ENCODE results near the gene BCL2L1.
"Not testable (repeated sequence)": the region's sequence is repeated elsewhere in the genome, so short reads cannot be mapped to it uniquely, and the experiment has no call there.

The BCL2L1 gene

DNA sequence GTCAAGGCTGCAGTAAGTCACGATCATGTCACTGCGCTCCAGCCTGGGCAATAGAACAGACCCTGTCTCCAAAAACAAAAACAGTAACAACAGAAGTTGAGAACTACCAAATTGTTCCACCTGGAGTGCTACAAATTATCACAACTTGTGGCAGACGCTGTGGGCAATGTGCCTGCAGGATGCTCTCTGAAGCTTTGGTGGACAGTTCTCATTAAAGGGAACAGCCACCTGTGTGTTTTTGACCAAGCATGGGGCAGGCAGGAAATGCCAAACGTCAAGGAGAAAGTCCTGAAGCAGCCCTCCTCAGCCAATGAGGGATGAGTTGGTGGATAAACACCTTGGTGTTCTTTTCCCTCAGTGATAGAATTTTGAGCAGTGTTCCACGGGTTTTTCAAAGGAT, 69.1 kb downstream of the BCL2L1 start:
- in situ Hi-C loops (cut with HindIII; ENCODE audit: low sequenced_read_pairs), result no loop called here
- DNase-seq (ENCODE audit: low read depth), result no peak
- TF ChIP-seq, protein P1, sequence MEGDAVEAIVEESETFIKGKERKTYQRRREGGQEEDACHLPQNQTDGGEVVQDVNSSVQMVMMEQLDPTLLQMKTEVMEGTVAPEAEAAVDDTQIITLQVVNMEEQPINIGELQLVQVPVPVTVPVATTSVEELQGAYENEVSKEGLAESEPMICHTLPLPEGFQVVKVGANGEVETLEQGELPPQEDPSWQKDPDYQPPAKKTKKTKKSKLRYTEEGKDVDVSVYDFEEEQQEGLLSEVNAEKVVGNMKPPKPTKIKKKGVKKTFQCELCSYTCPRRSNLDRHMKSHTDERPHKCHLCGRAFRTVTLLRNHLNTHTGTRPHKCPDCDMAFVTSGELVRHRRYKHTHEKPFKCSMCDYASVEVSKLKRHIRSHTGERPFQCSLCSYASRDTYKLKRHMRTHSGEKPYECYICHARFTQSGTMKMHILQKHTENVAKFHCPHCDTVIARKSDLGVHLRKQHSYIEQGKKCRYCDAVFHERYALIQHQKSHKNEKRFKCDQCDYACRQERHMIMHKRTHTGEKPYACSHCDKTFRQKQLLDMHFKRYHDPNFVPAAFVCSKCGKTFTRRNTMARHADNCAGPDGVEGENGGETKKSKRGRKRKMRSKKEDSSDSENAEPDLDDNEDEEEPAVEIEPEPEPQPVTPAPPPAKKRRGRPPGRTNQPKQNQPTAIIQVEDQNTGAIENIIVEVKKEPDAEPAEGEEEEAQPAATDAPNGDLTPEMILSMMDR (IDR thresholded peaks at IDR 0.05; ENCODE audit: low read depth, low read length, missing control alignments), result no peak
- H3K4me3 ChIP-seq (ENCODE audit: low read depth, low read length), result no peak overlapping the region

DNA sequence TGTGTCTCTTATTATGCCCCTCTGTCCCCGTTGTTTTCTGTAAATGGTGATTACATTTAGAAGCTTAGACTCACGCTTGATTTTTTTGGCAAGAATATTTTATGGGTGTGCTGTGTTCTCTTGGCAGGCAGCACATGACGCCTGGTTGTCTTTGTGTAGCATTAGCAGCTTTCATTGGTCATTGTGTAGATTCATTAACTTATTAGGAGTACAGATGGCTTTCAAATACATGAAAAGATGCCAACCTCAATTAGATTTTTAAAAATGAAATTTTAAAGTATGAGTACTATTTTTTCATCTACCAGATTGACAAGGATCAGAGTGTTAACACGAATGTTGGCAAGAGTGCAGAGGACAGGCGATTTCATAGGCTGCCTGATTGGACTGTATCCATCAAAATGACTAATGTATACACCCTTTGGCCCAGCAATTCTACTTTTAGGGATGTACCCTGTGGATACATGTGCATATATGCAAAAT, 69.7 kb downstream of the BCL2L1 start:
- in situ Hi-C loops (cut with HindIII; ENCODE audit: low sequenced_read_pairs), result no loop called here
- no peak overlapping the region for H3K4me3 ChIP-seq (ENCODE audit: low read depth, low read length)
- TF ChIP-seq, protein P1 (IDR thresholded peaks at IDR 0.05; ENCODE audit: low read depth, low read length, missing control alignments), result no peak
- DNase-seq (ENCODE audit: low read depth), result no peak

DNA sequence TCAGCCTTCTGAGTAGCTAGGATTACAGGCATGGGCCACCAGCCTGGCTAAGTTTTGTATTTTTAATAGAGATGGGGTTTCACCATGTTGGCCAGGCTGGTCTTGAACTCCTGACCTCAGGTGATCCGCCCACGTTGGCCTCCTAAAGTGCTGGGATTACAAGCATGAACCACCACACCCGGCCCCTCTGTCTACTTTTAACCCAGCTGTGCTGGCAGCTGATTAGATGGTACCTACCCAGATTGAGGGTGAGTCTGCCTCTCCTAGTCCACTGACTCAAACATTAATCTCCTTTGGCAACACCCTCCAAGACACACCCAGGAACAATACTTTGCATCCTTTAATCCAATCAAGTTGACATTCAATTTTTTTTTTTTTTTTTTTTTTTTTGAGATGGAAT, 74.6 kb downstream of the BCL2L1 start:
- in situ Hi-C loops (cut with HindIII; ENCODE audit: low sequenced_read_pairs); H3K4me3 ChIP-seq (ENCODE audit: low read depth, low read length); DNase-seq (ENCODE audit: low read depth): not testable (repeated sequence)

DNA sequence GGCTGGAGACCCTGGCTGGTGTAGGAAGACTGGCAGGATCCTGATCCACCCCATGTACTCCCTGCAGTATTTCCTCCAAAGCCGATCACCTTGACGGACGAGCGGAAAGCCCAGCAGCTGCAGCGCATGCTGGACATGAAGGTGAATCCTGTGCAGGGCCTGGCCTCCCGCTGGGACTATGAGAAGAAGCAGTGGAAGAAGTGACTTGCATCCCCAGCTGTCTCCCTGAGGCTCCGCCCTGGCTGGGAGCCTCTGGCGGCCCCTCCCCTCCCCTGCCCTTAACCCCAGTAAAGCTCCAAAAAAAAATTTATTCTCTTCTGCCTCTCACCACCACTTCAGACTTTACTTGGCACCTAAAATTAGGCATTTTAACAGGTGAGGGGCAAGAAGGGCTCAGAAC, 78.0 kb downstream of the BCL2L1 start:
- no peak for DNase-seq (ENCODE audit: low read depth)
- TF ChIP-seq, protein P1 (IDR thresholded peaks at IDR 0.05; ENCODE audit: low read depth, low read length, missing control alignments), result no peak
- in situ Hi-C loops (cut with HindIII; ENCODE audit: low sequenced_read_pairs), result no loop called here
- H3K4me3 ChIP-seq (ENCODE audit: low read depth, low read length), result no peak overlapping the region

DNA sequence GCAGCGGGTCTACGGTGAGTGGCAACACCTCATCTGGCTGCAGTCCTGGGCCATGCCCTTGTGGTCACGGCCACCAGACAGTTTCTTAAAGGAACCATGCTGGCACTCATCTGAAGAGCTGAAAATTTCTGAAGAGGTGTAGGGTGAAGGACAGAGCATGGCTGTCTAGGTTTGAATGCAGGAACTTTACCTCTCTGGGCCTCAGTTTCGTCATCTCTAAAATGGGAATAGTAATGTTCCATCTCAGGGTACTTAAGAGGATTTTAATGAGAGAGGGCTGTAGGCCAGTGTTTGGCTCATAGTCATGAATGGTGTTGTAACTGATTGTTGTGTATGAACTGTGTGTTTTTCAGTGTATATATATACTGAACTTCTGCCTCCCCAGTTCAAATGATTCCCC, 79.1 kb downstream of the BCL2L1 start:
- H3K4me3 ChIP-seq (ENCODE audit: low read depth, low read length), result no peak overlapping the region
- in situ Hi-C loops (cut with HindIII; ENCODE audit: low sequenced_read_pairs), result no loop called here
- no peak for DNase-seq (ENCODE audit: low read depth)
- TF ChIP-seq, protein P1 (IDR thresholded peaks at IDR 0.05; ENCODE audit: low read depth, low read length, missing control alignments), result no peak

DNA sequence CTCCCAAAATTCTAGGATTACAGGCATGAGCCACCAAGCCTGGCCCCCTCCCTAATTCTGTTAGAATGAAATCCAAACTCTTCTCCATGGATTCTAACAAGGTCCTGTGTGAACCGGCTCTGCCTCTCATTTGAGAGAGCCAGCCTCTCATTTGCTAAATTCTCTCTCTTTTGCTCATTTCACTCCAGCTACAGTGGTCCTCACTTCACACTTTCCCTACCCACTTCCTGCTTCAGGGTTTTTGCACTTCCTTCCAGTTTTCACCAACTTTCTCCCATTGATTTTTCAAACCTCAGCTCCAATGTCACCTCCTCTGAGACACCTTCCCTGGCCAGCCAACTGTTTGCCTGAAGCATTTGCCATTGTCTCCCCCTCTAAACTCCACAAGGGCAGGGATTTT, 79.8 kb downstream of the BCL2L1 start:
- TF ChIP-seq, protein P1 (IDR thresholded peaks at IDR 0.05; ENCODE audit: low read depth, low read length, missing control alignments), result no peak
- in situ Hi-C loops (cut with HindIII; ENCODE audit: low sequenced_read_pairs), result no loop called here

DNA sequence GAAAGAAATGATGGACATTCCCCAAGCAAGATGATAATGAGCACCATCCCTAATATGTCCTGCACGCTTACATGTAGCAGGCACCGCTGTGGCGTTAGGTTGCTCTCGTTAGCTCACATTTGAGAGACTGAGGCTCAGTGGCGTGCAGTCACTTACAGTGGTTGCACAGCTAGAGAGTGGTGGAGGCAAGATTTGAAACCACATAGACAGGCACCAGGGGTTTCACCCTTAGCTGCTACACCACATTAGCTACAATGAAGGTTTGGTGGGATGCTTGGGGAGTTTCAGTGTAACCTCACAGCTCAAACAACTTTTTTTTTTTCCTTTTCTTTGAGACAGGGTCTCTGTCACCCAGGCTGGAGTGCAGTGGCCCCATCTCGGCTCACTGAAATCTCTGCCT, 81.3 kb downstream of the BCL2L1 start:
- TF ChIP-seq, protein P1 (IDR thresholded peaks at IDR 0.05; ENCODE audit: low read depth, low read length, missing control alignments), result no peak
- in situ Hi-C loops (cut with HindIII; ENCODE audit: low sequenced_read_pairs), result no loop called here
- no peak for DNase-seq (ENCODE audit: low read depth)
- no peak overlapping the region for H3K4me3 ChIP-seq (ENCODE audit: low read depth, low read length)

More for the DNA sequence above, 79.8 kb downstream of the BCL2L1 start:
- no peak for DNase-seq (ENCODE audit: low read depth)
- H3K4me3 ChIP-seq (ENCODE audit: low read depth, low read length), result no peak overlapping the region
